ENCODE data around the gene IDH2. TPM values are rescaled to one million over a fixed set of nuclear protein-coding genes. Genes with fewer than 3 reads are reported as not detected.

Gene IDH2
- total RNA-seq, 1 donor from 2014 or later = 933 TPM

- intact Hi-C loops (cut with micrococcal nuclease) = loop anchor here (10.0 kb wide), 1 partner anchor 73 kb away; no protein-coding TSS in a partner anchor
- no peaks in the 10 kb centered on the region for H3K9me3 ChIP-seq (replicated peaks)
- H3K4me1 ChIP-seq = peaks cover 43% of the 10 kb centered on the region
- no peak for TF ChIP-seq CTCF (IDR thresholded peaks at IDR 0.05; ENCODE audit: borderline replicate concordance)
- H3K36me3 ChIP-seq = peaks cover 8% of the 10 kb centered on the region
- no peak overlapping the region for H3K27ac ChIP-seq (replicated peaks)
- DNase-seq = no peak
- no peaks in the 10 kb centered on the region for H3K27me3 ChIP-seq (ENCODE audit: low read depth)
- no peak overlapping the region for H3K4me3 ChIP-seq
These were observed 34.9 kb downstream of the IDH2 start for GRCh38 chr15:90067181-90067952.

GRCh38 chr15:90065682-90066049 lies 36.6 kb downstream of the IDH2 start:
- intact Hi-C loops (cut with micrococcal nuclease) = loop anchor here (10.0 kb wide), 1 partner anchor 71 kb away; no protein-coding TSS in a partner anchor
- H3K27ac ChIP-seq (replicated peaks) = peak overlapping the region; percentile 87

GRCh38 chr15:90064911-90065681 lies 37.2 kb downstream of the IDH2 start:
- no peaks in the 10 kb centered on the region for H3K27me3 ChIP-seq (ENCODE audit: low read depth)
- H3K9me3 ChIP-seq (replicated peaks) = no peaks in the 10 kb centered on the region
- H3K4me3 ChIP-seq = peak overlapping the region; percentile 40
- H3K36me3 ChIP-seq = peaks cover 8% of the 10 kb centered on the region
- H3K4me1 ChIP-seq = peaks cover 56% of the 10 kb centered on the region
- peak overlapping the region; percentile 87 for H3K27ac ChIP-seq (replicated peaks)
- DNase-seq = peak; percentile 80
- no peak for TF ChIP-seq CTCF (IDR thresholded peaks at IDR 0.05; ENCODE audit: borderline replicate concordance)
- intact Hi-C loops (cut with micrococcal nuclease) = loop anchor here (10.0 kb wide), 1 partner anchor 70 kb away; no protein-coding TSS in a partner anchor

More at GRCh38 chr15:90065682-90066049, 36.6 kb downstream of the IDH2 start:
- Histone ChIP-seq H3K27me3 (ENCODE audit: low read depth) (no peaks in the 10 kb centered on the region), H3K4me1 (peaks cover 54% of the 10 kb centered on the region), H3K36me3 (peaks cover 8% of the 10 kb centered on the region), H3K9me3 (replicated peaks) (no peaks in the 10 kb centered on the region), H3K4me3 (peak overlapping the region; percentile 40)
- no peak for TF ChIP-seq CTCF (IDR thresholded peaks at IDR 0.05; ENCODE audit: borderline replicate concordance)
- DNase-seq = no peak

GRCh38 chr15:90063770-90064247 lies 38.5 kb downstream of the IDH2 start:
- no peaks in the 10 kb centered on the region for H3K9me3 ChIP-seq (replicated peaks)
- peaks cover 8% of the 10 kb centered on the region for H3K36me3 ChIP-seq
- peaks cover 69% of the 10 kb centered on the region for H3K4me1 ChIP-seq
- H3K27me3 ChIP-seq (ENCODE audit: low read depth) = no peaks in the 10 kb centered on the region
- no peak overlapping the region for H3K4me3 ChIP-seq
- no peak for TF ChIP-seq CTCF (IDR thresholded peaks at IDR 0.05; ENCODE audit: borderline replicate concordance)
- intact Hi-C loops (cut with micrococcal nuclease) = loop anchor here (10.0 kb wide), 1 partner anchor 69 kb away; no protein-coding TSS in a partner anchor
- peak overlapping the region; percentile 87 for H3K27ac ChIP-seq (replicated peaks)
- DNase-seq = no peak

GRCh38 chr15:90062973-90063769 lies 39.1 kb downstream of the IDH2 start:
- peaks cover 8% of the 10 kb centered on the region for H3K36me3 ChIP-seq
- H3K27me3 ChIP-seq (ENCODE audit: low read depth) = no peaks in the 10 kb centered on the region
- H3K9me3 ChIP-seq (replicated peaks) = no peaks in the 10 kb centered on the region
- no peak overlapping the region for H3K4me3 ChIP-seq
- no peak for TF ChIP-seq CTCF (IDR thresholded peaks at IDR 0.05; ENCODE audit: borderline replicate concordance)
- H3K27ac ChIP-seq (replicated peaks) = peak overlapping the region; percentile 87
- intact Hi-C loops (cut with micrococcal nuclease) = loop anchor here (10.0 kb wide), 1 partner anchor 68 kb away; no protein-coding TSS in a partner anchor
- H3K4me1 ChIP-seq = peaks cover 69% of the 10 kb centered on the region
- DNase-seq = no peak

Data from left ventricle myocardium inferior (tissue), 1 donor.